Measurements from ENCODE around the gene CTXND1.

CTXND1 gene

DNA sequence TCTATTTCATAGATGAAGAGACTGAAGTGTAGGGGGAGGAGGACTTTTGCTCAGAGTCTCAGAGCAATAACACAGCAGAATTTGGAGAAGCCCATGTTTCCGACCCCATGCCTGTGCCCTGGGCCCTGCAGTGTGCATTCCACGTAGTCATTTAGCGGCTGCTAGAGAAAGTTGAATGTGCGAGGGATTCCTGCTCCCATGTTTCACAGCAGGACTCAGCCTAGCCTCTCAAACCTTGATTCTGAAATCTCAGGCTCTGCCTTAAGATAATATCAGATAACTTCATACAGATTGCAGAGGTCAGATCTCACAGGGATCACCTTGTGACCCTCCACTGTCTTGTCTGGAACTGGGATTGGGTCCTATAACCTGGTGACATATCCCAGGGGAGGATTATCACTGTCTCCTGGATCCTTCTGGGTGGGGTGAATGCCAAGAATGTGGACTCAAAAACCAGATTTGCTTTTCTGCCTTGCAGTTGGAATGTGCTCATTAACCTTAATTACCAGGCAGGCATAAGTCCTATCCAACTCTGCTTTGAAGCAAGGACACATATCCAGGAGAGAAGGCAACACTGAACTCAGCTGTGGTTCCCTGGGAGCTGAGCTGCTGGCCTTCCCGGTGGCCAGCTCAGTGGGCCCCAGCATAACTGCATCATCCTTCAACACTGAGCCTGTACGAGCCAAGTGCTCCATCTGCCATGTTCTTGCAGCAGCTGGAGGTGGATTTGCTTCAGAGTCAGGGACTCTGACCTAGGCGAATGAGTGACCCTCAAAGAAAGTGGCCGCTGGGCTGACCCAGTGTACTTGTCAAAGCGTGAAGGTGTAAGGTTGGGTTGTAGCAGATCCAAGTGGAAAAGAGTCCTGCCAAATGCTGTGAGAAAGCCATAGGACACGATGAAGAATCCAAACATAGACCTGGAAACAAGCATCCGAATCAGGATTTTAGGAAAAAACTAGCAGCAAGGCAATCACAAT lies 43.0 kb downstream of the CTXND1 start:
- DNase-seq (ENCODE audit: low spot score) = no peak

DNA sequence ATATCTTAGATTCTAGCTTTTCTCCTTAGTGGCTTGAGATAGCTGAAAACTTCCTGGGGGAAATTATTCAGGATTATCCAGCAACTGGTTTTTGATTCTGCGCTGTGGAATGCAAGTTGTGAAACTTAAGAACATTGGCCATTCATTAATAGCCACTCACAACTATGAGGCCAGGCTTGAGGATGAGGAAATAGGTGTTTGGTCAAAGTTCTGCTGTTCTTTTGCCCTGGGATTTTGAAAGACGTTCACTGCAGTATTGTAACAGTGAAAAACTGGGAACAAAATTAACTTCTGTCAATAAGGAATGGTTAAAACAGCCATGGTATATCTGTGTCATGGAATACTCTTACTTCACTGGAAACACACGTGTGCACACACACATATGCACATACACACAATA lies 44.1 kb downstream of the CTXND1 start:
- no peak for DNase-seq (ENCODE audit: low spot score)

DNA sequence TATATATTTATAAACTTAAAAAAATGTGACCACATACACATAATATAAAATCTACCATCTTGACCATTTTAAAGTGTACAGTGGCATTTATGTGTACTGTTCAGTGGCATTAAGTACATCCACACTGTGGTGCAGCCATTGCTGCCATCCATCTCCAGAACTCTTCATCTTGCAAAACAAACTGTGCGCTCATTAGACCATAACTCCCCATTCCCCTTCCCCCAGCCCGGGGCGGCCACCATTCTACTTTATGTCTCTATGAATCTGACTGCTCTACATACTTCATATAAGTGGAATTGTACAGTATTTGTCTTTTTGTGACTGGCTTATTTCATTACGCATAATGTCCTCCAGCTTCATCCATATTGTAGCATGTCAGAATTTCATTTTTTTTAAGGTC lies 47.8 kb downstream of the CTXND1 start:
- DNase-seq (ENCODE audit: low spot score) = no peak

DNA sequence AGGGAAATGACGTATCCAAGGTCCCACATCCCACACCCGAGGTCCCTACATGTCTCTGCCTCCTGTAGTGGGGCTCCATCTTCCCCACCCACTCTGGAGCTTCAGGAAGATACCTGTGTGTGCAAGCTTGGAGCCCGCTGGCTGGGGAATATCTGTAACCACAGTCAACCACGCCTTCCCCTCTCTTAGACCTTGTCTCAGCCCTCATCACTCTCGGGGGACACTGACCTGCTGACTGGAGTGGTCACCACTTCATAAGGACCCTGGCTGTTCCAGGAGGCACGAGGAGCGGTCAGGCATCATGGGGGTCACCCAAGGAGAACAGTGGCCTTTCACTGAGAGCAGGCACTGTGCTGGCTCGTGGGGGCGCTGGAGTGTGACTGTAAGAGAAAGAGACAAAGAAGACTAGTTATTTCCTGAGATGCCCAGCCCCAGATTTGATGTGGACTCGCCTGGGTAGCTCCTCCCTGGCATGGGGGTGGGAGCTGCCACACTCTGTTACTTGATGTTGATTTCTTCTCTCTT lies 48.6 kb downstream of the CTXND1 start:
- no peak for DNase-seq (ENCODE audit: low spot score)

DNA sequence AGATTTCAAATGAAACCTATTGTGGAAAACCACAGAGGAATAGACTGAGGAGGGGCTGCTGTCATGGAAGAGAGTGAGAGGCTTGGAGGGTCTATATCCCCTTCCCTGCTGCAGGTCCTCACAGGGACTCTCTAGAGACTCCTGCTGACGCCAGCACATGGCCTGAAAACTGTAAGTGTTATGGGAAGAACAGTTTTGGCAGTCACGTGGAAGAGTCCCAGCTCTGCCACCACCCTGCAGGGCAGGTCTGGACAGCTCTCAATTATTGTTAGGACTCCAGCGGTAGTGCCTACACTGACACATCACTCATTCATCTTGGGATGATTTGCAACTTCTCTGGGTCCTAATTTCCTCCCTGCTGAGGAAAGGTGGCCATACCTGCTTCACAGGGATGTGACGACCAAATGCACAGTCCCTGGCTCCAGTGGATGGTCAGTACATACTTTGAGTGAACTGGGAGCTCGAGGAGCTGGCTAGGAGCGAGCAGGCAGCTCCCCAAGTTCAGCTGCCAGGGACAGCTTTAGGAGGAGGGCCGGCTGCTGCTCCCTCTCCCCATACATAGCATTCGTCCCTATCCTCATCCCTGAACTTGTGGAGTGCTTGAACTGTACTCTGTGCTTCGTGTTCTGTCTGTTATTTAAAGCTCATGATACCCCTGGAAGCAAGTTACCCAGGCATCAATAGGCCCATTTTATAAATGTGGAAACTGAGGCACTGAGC lies 49.2 kb downstream of the CTXND1 start:
- no peak for DNase-seq (ENCODE audit: low spot score)

DNA sequence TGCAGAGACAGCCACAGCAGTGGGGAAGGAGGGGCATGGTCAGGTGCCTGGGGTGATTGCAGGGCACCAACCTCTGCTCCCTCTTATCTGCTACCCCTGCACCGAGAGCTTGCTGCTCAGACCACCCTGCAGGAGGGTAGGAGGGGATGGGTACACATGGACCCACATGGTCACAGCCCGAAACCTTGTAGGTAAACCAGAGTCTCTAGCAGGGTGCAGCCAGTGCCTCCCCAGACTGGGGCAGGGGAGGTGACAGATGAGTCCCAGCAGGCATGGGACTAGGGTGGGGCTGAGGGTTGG lies 50.0 kb downstream of the CTXND1 start:
- DNase-seq (ENCODE audit: low spot score) = no peak

DNA sequence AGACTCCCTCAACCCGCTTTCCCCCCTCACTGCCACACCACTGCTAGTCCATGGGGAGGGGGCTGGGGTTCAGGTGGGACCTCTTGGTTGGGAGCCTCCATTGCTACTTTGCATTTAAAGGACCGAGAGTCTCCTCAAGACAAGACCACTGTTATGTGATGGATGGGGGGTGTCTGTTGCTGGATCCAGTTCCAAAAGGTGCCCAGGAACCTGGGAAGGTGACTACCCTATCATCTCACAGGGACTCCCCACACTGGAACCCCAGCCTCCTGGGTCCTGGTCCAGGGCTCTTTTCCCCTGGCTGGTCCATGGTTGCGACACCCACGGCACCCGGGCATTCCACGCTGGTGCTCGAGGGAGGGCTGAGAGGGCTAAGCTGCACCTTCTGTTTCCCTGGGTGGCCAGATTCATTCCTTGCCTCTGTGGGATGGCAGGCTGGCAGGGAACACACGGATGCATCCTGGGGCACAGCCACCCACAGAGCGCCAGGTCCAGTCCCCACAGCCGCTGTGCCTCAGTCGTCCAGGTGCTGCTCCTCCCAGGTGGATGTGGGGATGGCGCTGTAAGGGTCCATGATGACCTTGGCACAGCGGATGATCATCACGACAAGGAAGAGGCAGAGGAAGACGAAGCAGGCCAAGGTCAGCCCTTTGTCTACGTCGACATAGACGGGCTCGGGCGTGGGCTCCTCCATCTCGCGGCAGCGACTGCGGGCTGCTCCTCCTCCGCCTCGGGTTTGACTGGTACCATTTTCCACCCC lies 50.6 kb downstream of the CTXND1 start:
- DNase-seq (ENCODE audit: low spot score) = no peak

DNA sequence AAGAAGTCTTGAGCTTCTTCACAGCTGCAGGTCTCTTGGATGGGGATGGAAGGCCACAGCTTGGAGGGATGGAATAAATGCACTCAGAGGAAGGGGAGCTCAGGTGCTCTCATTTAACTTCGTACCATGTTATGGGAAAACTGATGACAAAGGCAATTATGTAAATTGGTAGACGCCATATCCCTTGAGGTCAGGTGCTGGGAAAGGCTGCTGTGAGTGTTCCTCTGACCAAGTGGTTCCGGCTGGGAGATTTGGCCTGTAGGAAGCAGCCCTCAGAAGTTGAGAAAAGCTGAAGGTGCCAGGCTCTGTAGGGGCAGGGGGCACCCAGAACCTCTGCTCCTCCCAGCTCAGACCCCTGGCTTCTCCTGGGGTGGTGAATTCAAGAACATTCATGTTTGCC lies 52.1 kb downstream of the CTXND1 start:
- DNase-seq (ENCODE audit: low spot score) = no peak

DNA sequence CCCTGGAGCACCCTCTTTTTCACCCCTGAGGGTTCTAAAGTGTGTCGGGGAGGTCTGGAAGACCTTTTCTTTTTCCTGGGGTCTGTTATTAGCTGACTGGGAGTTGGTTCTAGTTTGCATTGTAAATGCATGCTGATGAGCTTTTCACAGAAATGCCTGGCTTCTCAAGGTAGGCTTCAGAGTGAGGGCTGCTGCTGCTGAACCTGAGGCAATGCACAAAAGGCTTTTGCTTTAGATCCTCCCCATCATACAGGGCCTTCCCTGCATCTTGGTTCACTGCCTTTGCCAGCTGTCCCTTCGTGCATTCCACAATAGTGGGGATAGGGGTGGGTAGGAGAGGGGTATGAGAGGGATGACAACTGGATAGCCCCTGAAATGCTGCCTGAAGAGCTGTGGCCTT lies 52.6 kb downstream of the CTXND1 start:
- DNase-seq (ENCODE audit: low spot score) = no peak

DNA sequence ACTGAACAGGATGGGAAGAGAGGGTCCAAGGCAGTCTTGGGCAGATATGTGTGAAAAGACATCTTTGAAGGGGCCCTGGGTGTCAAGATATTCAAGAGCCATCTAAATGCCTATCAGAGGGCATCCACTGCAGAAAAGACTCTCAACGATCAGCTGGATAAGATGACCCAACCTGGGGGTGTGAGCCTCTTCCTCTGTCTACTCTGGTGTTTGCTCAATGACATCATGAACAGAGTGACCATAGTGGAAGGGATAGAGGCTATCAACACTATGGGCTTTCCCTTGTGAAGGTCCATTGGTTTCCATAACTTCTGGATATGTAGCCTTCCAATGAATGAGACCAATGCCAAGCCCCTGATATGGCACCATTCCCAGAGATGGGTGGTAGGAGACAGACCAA lies 57.1 kb downstream of the CTXND1 start:
- DNase-seq (ENCODE audit: low spot score) = no peak

DNA sequence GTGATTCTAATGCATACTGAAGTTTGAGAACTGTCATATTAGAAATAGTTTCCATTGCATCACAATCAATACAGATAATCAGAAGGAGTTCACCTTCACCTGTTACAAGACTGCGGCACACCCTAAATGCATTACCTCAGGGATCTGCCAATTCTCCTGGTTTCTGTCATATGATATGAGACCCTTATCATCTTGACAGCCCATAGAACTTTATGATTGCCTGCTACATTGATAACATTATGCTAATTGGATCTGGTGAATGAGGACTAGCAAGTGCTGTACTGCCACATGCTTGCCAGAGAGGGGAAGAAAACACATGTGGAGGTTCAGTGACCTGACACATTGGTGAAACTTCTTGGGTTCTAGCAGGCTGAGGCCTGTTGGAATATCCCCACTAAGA lies 57.8 kb downstream of the CTXND1 start:
- DNase-seq (ENCODE audit: low spot score) = no peak

DNA sequence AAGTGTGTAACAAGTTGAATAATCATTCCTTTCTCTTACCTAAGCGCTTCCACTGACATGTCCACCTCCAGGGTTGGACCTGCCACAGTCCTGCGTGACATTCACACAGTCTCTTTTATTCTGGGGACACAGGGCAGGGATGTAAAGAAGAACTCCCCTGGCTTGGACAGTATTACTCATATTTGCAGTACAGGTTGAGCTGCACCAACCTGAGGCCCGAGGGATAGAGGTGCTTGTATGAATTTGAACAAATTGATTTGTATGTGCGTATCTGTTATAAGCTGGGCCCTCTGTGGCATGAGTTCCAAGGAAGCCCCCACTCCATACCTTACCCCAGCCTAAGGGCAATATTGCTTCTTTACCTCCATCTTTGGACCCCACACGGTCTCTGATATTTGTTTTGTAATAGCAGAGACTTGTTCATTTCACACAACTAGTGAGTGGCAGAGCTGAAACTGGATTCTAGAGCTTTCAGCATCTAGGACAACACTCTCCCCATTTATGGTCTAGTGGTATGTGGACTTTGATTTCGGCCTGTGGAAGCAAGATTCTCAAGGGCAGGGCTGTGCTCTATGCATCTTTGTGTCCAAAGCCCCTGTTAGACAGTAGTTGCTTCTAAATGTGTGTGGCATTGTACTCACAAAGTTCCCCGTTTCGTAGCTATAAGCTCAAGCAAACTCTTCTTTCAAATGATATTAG lies 60.0 kb downstream of the CTXND1 start:
- no peak for DNase-seq (ENCODE audit: low spot score)

DNA sequence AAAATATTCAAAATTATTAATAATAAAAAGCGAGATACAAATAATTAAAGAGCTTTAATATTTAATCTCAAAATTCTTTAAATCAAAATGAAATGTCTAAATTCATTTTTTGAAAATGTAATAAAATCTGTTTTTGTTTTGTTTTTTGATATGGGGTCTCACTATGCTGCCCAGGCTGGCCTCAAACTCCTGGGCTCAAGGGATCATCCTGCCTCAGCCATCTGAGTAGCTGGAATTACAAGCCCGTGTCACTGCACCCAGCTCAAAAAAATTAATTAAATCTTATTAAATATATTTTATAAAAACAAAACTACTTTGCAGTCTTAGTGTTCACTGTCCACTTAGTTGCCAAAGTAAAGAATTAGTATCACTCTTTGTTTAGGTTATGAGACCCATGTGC lies 60.8 kb downstream of the CTXND1 start:
- no peak for DNase-seq (ENCODE audit: low spot score)

DNA sequence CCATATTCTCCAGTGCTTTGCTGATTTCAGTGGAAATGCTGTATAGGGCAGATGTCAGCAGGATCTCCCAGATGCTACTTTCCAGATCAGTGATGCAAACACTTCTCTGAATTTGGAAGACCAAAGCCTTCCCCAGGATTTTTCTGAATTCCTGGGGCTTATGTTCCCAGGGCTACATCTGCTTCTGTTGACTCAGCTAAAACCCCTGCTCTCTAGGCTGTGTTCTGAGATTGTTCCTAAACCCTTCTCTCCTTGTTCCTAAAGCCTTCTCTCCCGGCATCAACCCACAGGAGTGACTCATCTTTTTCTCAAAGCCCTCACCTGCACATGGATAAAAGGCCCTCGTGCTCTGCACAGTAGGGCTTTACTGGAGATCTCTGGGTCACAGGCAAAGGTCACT lies 63.8 kb downstream of the CTXND1 start:
- no peak for DNase-seq (ENCODE audit: low spot score)

DNA sequence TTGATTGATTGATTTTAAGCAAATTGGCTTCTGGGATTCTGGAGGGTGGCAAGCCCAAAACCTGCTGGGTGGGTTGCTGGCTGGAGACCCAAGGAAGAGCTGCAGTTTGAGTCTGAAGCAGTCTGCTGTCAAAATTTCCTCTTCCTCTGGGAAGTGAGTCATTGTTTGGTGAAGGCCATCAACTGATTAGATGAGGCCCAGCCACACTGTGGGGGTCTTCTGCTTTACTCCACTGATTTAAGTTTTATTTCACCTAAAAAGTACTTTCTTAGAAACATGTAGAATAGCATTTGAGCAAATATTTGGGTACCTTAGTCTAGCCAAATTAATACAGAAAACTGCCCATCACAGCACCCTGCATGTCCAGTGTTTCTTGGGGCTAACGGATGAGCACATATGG lies 65.4 kb downstream of the CTXND1 start:
- DNase-seq (ENCODE audit: low spot score) = no peak

DNA sequence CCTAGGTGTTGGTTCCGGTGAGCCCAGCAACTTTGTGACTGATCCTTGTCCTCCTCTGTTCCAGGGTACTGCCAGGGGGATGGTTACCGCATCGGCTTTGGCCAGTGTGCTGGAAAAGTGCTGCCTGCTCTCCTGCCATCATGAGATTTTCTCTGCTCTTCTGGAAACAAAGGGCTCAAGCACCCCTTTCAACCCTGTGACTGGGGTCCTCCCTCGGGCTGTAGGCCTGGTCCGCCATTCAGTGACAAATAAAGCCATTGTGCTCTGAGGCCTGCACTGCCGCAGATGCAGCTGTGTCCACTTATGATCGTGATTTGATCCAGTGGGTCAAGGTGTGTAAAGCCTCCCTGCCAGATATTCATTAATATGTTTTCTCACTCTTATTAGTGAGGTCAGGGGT lies 65.9 kb downstream of the CTXND1 start:
- no peak for DNase-seq (ENCODE audit: low spot score)

DNA sequence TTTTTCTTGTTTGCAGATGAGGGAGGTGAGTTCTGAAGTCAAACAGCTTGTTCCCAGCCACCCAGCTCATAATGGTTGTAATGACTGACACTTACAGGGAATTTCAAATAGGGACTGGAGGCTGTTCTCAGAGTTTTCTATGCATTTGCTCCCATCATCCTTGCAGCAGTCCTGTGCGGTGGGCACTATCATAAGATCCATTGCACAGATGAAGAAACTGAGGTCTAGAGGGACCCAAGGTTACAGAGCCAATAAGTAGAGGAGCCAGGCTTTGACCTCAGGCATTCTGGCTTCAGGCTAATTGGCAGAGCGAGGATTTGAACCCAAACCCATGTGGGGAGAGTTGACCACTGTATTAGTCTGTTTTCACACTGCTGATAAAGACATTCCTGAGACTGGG lies 66.9 kb downstream of the CTXND1 start:
- no peak for DNase-seq (ENCODE audit: low spot score)

DNA sequence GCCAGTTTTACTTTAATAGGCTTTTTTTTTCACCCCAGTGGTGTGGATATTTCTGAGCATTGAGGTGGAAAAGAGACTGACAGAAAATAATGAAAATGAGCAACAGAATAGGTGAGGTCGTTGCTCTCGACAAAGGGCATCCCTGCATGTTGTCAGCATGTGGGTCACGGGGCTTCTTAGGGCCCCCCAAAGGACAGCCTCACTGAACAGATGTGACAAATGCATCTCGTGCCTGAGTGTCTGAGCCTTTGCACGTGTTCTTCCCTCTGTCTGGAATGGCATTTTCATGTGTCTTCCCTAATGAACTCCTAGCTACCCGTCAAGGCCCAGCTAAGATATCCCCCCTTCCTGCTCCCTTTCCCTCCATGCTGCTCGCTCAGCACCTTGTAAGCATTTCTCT lies 67.5 kb downstream of the CTXND1 start:
- DNase-seq (ENCODE audit: low spot score) = no peak

DNA sequence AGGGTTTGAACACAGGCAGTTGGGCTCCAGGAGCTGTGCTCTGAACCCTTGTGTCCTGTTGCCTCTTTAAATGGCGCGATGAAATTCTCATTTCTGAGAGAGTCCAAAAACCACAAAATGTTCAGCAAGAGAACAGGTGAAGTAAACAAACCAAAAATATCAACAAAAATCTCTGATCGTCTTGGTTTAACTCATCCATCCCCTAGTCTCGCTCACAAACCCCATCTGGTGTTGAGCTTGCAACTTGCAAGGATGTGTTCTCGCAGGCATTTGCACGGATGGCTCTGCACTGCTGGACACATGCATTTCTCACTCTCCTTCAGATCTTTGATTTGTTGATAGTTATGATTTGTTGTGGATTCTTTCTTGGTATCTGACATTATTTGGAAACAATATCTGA lies 68.1 kb downstream of the CTXND1 start:
- peak; percentile 22 for DNase-seq (ENCODE audit: low spot score)

DNA sequence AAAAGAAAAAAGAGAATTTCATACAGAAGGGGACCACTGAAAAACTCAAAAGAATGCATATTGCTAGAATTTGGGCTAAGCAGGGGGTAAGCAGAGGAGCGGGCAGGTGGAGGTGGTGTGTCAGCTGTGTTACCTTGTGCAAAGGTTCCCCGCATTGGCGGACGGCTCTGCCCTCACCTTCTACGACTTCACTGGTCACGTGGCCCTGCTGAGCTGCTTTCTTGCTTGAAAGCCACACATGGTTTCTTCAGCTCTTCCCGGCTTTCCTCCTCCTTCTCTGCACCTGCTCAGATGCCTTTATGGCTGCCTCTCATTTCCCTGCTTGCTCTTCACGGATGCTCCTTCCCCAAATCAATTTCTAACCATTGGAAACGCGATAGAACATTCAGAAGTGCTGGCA lies 68.7 kb downstream of the CTXND1 start:
- DNase-seq (ENCODE audit: low spot score) = no peak

DNA sequence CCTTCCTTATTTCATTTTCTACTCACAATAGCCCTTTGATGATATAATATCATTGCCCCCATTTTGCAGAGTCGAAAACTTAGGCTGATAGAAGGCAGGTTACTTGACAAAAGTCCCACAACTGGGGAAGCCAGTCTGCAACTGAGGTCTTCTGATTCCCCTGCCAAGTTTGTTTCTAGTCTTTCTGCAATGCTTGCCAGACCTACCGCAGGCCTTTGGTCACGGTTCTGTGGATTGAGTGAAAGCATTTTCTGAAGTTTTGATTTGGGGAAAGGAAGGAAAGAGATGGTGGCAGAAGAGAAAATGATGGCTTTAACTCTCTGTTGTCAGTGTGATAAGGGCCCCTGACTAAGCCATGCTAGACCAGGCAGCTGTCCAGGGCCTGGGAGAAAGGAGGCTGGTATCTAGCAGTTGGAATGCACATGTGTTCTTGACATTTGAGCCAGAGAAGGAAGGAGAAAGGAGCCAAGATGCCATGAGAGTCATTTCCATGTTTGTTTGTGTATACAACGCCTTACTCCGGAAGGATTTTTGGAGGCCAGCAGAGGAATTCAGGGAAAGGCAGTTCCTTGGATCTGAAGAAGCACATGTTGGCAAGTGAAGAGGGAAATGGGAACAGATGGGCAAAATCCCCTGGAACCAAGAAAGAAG lies 69.3 kb downstream of the CTXND1 start:
- DNase-seq (ENCODE audit: low spot score) = no peak

DNA sequence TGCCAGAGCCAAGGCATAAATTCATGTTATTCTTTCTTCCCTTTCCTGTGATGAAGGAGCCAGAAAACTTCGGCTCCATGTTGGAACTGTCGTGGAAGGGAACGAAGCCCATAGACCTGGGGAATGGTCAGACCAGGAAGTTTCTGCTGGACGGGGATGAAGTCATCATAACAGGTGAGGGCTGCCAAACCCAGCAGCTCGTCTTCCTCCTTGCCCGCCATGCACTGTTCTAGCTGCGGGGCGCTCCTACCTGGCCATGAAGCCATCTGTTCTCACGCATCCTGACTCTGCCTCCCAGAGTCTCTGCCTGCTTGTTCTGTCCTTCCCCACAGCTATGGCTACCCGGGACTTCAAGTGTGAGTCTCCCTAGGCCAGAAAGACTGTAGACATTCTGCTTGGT lies 71.0 kb downstream of the CTXND1 start:
- DNase-seq (ENCODE audit: low spot score) = no peak
